HFF-Myc (cell line): ENCODE measurements around the gene NRAP.

Experiments used
- DNase-seq: peaks from one replicate; pipeline ENCODE4 v3.0.0-alpha.2; 2011; ENCODE audit warnings: low read depth; ENCODE audit errors: extremely low read depth
- H3K4me3 ChIP-seq: replicated peaks from 2 replicates; pipeline ENCODE4 v1.5.1; 2011; ENCODE audit warnings: low read depth, mild to moderate bottlenecking, control low read depth, low read length
- CTCF ChIP-seq: IDR thresholded peaks from 2 replicates; pipeline ENCODE4 v1.5.1; 2012; ENCODE audit warnings: mild to moderate bottlenecking, low read depth, low read length, control low read depth; ENCODE audit errors: missing control alignments

NRAP gene

GRCh38 chr10:113619401-113619800 lies 44.4 kb downstream of the NRAP start:
- no peak for TF ChIP-seq CTCF

GRCh38 chr10:113618338-113618737 lies 45.5 kb downstream of the NRAP start:
- DNase-seq: no peak
- no peak overlapping the region for H3K4me3 ChIP-seq
- no peak for TF ChIP-seq CTCF

More at GRCh38 chr10:113619401-113619800, 44.4 kb downstream of the NRAP start:
- no peak for DNase-seq
- H3K4me3 ChIP-seq: no peak overlapping the region

- no peak for TF ChIP-seq CTCF
- no peak for DNase-seq
- H3K4me3 ChIP-seq: no peak overlapping the region
Measured at GRCh38 chr10:113617086-113617485, 46.8 kb downstream of the NRAP start.

- H3K4me3 ChIP-seq: no peak overlapping the region
- DNase-seq: no peak
- peak; percentile 56 for TF ChIP-seq CTCF
Measured at GRCh38 chr10:113616244-113617074, 47.4 kb downstream of the NRAP start.

GRCh38 chr10:113613977-113614690 lies 49.7 kb downstream of the NRAP start:
- TF ChIP-seq CTCF: no peak
- no peak overlapping the region for H3K4me3 ChIP-seq
- no peak for DNase-seq

GRCh38 chr10:113613427-113613826 lies 50.4 kb downstream of the NRAP start:
- DNase-seq: no peak
- no peak for TF ChIP-seq CTCF
- H3K4me3 ChIP-seq: no peak overlapping the region
